ENCODE data around the gene LHX5. TPM values are rescaled to one million over a fixed set of nuclear protein-coding genes. Genes with fewer than 3 reads are reported as not detected.

LHX5 gene
- total RNA-seq, 1 experiment from 2014 or later = not detected

DNA sequence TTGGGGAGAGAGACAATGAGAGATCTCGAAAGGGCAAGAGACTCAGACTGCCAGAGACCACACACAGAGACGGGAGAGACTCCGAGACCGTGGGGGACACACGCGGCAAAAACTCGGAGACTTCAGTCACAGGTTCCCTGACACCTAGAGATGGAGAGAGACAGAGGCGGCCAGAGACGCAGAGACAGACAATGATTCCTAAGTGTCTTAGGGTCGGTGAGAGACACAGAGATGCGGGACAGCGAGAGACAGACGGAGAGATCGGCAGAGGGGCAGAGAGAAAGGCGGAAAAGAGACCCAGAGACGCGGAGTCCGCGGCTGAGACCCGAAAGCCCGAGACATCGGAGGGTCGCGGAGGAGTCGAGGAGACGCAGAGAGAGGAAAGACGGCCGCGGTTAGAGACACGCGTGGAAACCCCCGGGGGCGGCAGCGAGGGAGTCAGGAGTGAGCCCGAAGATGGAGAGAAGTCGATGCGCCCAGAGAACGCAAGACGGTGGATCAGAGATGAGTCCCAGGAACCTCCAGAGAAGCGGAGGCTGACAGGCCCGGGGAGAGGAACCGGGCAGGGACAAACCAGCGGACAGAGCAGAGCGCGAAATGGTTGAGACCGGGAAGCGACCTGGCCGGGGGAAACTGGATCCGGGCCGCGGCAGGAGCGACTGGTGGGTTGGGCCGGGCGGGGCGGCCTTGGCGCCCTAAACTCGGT lies 7.8 kb downstream of the LHX5 start:
- peaks cover 83% of the 10 kb centered on the region for H3K27me3 Mint-ChIP-seq (ENCODE audit: insufficient read depth, unreplicated experiment)
- peaks cover 6% of the 10 kb centered on the region for H3K4me1 Mint-ChIP-seq (ENCODE audit: insufficient read depth, unreplicated experiment)
- CTCF ChIA-PET = interaction anchor here (0.6 kb wide), 1 partner anchor 17 kb away, joined by 3 read pairs; no protein-coding TSS in a partner anchor
- BruUV-seq (replicated peaks) = no TSS peak
- POLR2A ChIA-PET = no interaction called here
- no peak for DNase-seq (ENCODE audit: unreplicated experiment)
- TF ChIP-seq, protein P1, sequence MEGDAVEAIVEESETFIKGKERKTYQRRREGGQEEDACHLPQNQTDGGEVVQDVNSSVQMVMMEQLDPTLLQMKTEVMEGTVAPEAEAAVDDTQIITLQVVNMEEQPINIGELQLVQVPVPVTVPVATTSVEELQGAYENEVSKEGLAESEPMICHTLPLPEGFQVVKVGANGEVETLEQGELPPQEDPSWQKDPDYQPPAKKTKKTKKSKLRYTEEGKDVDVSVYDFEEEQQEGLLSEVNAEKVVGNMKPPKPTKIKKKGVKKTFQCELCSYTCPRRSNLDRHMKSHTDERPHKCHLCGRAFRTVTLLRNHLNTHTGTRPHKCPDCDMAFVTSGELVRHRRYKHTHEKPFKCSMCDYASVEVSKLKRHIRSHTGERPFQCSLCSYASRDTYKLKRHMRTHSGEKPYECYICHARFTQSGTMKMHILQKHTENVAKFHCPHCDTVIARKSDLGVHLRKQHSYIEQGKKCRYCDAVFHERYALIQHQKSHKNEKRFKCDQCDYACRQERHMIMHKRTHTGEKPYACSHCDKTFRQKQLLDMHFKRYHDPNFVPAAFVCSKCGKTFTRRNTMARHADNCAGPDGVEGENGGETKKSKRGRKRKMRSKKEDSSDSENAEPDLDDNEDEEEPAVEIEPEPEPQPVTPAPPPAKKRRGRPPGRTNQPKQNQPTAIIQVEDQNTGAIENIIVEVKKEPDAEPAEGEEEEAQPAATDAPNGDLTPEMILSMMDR (IDR thresholded peaks at IDR 0.05; ENCODE audit: unreplicated experiment) = no peak
- no peak overlapping the region for H3K4me3 Mint-ChIP-seq (ENCODE audit: unreplicated experiment)
- intact Hi-C loops (cut with micrococcal nuclease) = no loop called here
- H3K9me3 Mint-ChIP-seq (ENCODE audit: unreplicated experiment) = peaks cover 8% of the 10 kb centered on the region
- no peaks in the 10 kb centered on the region for H3K36me3 Mint-ChIP-seq (ENCODE audit: insufficient read depth, unreplicated experiment)
- H3K27ac Mint-ChIP-seq (ENCODE audit: low read depth, unreplicated experiment) = no peak overlapping the region

DNA sequence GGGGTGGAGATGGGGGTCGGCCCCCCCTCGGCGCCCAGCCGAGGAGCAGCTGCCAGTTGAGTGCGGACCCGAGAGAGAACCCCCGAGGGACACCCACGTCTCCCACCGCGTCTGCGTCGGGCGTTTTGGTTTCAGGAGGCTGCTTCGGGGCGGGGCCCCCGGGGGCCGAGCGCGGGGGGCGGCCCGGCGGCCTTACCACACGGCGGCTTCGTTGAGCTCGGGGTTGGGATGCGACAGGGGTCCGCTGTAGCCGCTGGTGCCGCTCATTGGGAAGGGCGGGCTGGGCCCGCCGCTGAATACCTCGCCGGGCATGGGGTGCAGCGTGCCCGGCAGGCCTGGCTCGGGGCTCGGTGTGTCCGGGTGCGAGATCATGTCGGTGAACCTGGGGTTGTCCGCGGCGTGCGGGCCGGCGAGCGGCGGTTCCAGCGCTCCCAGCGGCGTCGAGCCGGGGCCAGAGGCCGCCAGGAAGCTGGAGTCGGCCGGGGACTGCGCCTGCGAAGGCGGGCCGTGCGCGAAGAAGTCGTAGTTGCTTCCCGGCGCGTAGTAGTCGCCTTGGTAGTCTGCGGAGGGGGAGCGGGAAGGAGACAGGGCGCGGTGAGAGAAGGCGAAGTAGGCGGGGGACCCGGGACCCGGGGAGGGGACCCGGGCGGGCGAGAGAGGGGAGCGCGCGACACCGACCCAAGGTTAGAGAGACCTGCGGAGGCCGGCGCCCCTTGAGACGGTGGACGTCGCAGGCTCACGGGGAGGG lies 8.5 kb downstream of the LHX5 start:
- Mint-ChIP-seq H3K27ac (ENCODE audit: low read depth, unreplicated experiment) (no peak overlapping the region), H3K4me1 (ENCODE audit: insufficient read depth, unreplicated experiment) (peaks cover 6% of the 10 kb centered on the region), H3K36me3 (ENCODE audit: insufficient read depth, unreplicated experiment) (no peaks in the 10 kb centered on the region), H3K4me3 (ENCODE audit: unreplicated experiment) (no peak overlapping the region), H3K9me3 (ENCODE audit: unreplicated experiment) (peaks cover 8% of the 10 kb centered on the region), H3K27me3 (ENCODE audit: insufficient read depth, unreplicated experiment) (peaks cover 83% of the 10 kb centered on the region)
- POLR2A ChIA-PET = no interaction called here
- TF ChIP-seq, protein P1 (IDR thresholded peaks at IDR 0.05; ENCODE audit: unreplicated experiment) = no peak
- intact Hi-C loops (cut with micrococcal nuclease) = loop anchor here (1.0 kb wide), 1 partner anchor 449 kb away; no protein-coding TSS in a partner anchor
- CTCF ChIA-PET = interaction anchor here (0.6 to 2.8 kb wide), 4 partner anchors 10 to 465 kb away, joined by 3 to 19 read pairs (median 8); no protein-coding TSS in a partner anchor
- no peak for DNase-seq (ENCODE audit: unreplicated experiment)
- BruUV-seq (replicated peaks) = no TSS peak

DNA sequence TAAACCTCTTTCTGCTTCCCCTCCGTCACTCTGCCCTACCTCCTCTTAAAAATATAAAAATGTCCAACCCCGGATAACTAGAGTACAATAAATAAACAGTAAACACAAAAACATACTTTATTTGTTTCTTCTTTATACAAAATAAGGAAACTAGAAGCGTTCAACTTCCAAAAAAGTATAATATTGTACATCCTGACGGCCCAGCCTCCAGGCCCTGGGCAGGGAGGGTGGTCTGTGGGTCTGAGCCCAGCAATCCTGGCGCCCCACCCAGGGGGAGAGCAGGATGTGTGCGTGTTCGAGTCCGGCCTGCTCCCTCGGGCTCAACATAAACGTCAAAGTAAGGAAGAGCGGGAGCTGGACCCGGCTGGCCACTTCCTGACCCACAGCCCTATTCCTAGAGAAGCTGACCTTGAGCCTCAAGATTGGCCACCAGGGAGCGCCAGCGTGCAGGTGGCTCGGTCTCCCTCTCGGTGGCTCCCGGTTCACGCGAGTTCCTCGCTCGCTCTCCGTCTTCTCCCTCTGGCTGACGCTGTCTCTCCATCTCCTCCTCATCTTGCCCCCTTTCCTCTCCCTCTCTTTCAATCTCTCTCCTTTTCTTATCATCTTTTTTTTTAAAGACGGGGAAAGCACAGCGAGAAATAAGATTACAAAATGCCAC lies 9.4 kb downstream of the LHX5 start:
- Mint-ChIP-seq H3K27ac (ENCODE audit: low read depth, unreplicated experiment) (no peak overlapping the region), H3K36me3 (ENCODE audit: insufficient read depth, unreplicated experiment) (no peaks in the 10 kb centered on the region), H3K9me3 (ENCODE audit: unreplicated experiment) (peaks cover 8% of the 10 kb centered on the region), H3K4me1 (ENCODE audit: insufficient read depth, unreplicated experiment) (peaks cover 6% of the 10 kb centered on the region), H3K4me3 (ENCODE audit: unreplicated experiment) (peak overlapping the region; percentile 67), H3K27me3 (ENCODE audit: insufficient read depth, unreplicated experiment) (peaks cover 83% of the 10 kb centered on the region)
- BruUV-seq (replicated peaks) = no TSS peak
- DNase-seq (ENCODE audit: unreplicated experiment) = peak; percentile 71
- intact Hi-C loops (cut with micrococcal nuclease) = loop anchor here (1.0 kb wide), 1 partner anchor 450 kb away; no protein-coding TSS in a partner anchor
- TF ChIP-seq, protein P1 (IDR thresholded peaks at IDR 0.05; ENCODE audit: unreplicated experiment) = peak; percentile 94
- ChIA-PET CTCF (interaction anchor here (0.5 to 2.8 kb wide), 25 partner anchors 9 to 1954 kb away, joined by 3 to 19 read pairs (median 3); no protein-coding TSS in a partner anchor), POLR2A (no interaction called here)

DNA sequence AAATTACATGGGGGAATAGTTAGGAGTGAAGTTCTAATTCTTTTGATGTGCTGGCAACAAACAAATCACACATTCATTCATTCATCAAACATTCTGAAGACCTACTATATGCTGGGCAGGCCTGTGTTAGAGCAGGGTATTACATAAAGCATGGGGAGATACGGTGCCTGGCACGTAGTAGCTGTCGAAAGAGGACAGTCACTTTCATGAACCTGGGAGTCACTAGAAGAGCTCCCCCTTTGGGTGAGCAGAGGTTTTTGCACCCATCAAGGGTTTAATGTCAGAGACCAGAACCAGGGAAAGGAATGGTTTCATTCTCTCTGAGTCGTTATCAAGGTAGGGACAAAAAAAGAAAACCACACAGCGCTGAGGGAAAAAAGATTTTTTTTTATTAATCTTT lies 10.0 kb downstream of the LHX5 start:
- TF ChIP-seq, protein P1 (IDR thresholded peaks at IDR 0.05; ENCODE audit: unreplicated experiment) = peak; percentile 26
- Mint-ChIP-seq H3K9me3 (ENCODE audit: unreplicated experiment) (peaks cover 8% of the 10 kb centered on the region), H3K4me3 (ENCODE audit: unreplicated experiment) (no peak overlapping the region), H3K4me1 (ENCODE audit: insufficient read depth, unreplicated experiment) (peaks cover 6% of the 10 kb centered on the region), H3K36me3 (ENCODE audit: insufficient read depth, unreplicated experiment) (no peaks in the 10 kb centered on the region), H3K27me3 (ENCODE audit: insufficient read depth, unreplicated experiment) (peaks cover 83% of the 10 kb centered on the region), H3K27ac (ENCODE audit: low read depth, unreplicated experiment) (no peak overlapping the region)
- CTCF ChIA-PET = interaction anchor here (0.5 to 2.8 kb wide), 27 partner anchors 9 to 1953 kb away, joined by 3 to 19 read pairs (median 3); no protein-coding TSS in a partner anchor
- intact Hi-C loops (cut with micrococcal nuclease) = loop anchor here (1.0 kb wide), 1 partner anchor 451 kb away; no protein-coding TSS in a partner anchor
- peak; percentile 43 for DNase-seq (ENCODE audit: unreplicated experiment)
- POLR2A ChIA-PET = no interaction called here
- no TSS peak for BruUV-seq (replicated peaks)

Data from MCF 10A (cell line).